Fibroblast of skin of right quadriceps (primary cell): Measurements from ENCODE around the gene SLC19A1.

Experiments
- DNase-seq: peaks from one replicate; pipeline ENCODE4 v3.0.0-alpha.2; 2013

Gene SLC19A1

DNA sequence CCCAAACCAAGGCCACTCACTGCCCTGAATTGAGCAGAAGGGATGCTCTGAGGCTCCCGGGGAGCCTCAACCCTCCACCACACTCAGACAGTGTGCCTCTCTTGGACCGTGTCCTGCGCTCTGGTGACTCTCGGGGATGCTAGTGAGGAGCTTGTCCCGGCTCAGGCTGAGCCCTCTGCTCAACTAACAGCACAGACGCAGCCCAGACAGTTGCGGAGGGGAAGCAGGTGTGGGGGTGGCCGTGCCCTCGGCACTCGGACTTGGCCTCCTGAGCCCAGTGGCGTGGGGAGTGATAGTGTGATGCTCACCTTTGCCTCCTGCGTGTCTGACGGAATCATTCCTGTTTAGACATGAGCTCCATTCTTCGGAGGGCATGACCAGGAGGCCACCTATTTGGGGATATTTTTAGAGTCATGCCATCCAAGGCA is 15.4 kb upstream of the SLC19A1 start:
- no peak for DNase-seq

DNA sequence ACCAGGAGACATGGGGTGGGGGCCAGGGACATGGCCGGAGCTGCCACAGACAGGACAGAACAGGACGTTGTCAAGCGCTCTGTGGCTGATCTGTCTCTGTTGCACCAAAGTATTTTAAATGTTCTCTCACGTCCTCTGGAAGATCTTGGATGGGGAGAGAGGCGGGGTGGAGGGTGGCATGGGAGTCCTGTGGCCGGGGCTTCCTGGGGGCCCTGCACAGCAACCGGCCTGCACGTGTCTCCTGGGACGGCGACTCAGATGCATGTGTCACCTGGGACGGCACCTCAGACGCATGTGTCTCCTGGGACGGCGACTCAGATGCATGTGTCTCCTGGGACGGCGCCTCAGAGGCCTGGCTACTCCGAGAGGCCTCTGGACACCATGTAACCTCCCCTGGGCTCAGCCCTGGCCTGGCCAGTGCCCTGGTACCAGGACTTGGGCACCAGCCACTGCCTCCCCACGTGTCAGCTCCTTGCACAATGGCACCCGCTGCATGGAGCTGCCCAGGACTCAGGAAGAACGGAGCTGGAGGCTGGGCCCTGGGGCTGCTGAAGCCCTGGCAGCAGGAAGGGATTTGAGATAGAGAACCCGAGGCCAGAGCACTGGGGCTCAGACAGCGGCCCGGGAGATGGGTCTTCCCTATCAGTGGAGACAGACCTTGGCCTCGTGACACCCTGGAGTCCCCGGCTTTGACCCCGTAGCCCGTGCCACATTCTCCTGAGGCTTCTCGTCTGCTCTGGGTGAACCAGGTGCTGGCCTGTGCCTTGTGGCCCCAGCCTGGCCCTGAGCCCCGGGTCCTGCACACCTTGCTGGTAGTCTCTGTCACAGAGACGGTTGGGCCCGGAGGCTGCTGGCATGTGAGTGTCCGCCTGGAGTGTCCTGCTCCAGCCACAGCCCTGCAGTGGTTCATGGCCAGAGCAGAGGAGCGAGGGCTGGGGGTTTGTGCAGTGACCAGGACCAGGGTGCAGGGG is 14.7 kb upstream of the SLC19A1 start:
- no peak for DNase-seq

DNA sequence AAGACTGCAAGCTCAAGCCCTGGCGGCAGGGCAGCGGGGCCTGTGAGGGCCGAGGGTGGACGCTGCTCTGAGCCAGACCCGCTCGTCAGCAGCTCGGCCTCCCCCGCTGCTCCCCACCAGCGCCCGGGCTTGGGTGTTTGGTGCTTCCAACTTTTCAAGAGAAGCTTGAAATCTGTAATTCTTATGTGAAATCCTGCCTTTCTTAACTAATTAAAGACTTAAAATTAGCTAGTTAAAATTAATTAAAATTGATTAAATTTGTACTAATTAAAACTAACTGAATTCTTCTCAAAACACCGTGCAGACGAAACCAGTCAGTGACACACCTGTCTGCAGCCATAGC is 14.0 kb upstream of the SLC19A1 start:
- DNase-seq, result no peak

DNA sequence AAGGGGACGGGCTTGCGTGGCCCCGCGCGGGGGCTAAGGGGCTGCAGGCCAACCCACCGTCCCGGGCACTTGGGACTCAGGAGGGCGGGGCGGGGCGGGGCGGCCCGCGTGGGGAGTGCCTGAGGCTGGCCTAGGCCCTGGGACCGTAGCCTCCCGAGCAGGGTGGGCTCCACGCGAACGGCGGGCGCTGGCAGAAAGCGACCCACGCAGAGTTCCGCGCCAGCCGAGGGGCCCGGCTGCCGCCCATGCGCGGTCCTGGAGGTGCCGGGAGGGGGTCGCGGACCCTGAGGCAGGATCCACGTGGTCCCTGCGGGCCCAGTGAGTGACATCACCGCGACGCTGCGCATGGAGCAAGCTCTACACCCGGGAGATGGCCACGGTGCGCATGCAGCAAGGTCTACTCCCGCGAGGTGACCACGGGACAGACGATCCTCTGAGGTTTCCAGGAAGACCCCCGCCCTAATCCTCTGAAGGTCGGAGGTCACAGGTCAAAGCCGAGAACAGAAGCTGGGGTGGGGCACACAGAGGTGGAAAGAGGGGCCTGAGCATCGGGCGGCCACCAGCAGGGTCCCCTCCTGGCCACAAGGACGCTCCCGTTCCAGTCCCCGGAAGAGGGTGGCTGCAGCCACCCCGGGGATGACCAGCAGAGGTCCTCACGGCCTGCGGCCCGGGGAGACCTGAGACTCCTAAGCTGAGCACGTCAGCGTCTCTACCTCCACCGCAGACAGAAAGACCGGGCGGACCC is 13.5 kb upstream of the SLC19A1 start:
- peak; percentile 81 for DNase-seq

DNA sequence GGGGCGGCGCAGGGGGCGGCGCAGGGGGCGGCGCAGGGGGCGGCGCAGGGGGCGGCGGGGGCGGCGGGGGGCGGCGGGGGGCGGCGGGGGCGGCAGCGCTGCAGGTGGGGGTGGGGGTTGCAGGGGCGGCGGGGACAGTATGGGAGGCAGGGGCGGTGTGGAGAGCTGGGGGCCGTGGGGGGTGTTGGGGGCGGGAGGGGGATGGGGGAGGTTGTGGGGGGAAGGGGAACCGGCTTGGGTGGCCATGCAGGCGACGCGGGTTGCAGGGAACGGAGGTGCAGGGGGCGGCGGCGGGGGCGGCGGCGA is 13.0 kb upstream of the SLC19A1 start:
- no peak for DNase-seq

DNA sequence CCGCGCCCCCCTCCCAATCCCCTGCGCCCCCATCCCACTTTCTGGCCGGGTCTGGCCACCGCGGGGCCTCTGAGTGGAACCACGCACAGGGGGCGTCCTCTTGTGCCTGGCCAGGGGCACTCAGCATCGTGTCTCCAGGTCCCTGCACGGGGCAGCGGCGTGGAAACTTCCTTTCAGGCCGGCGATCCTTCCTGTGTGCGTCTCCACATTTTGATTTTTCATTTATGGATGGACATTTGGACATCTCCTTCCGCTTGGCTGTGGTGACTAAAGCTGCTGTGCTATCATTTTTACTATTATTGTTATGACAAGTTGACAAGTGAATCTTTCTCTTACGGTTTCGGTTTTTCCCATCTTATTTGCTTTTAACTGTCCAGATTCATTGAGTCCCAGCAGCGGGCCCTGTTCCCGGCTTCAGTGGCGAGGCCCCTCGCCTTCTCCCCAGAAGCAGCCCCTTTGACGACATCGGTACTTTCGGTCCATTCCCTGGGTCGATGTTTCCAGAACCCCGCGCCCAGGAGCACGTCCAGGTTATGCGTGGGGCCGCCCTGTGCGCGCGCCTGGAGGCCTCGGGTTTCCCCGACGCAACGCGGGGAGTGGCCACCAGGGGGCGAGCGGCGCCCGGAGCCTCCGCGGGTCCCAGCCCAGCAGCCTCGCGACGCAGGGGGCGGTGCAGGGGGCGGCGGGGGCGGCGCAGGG is 12.4 kb upstream of the SLC19A1 start:
- DNase-seq, result peak; percentile 71

DNA sequence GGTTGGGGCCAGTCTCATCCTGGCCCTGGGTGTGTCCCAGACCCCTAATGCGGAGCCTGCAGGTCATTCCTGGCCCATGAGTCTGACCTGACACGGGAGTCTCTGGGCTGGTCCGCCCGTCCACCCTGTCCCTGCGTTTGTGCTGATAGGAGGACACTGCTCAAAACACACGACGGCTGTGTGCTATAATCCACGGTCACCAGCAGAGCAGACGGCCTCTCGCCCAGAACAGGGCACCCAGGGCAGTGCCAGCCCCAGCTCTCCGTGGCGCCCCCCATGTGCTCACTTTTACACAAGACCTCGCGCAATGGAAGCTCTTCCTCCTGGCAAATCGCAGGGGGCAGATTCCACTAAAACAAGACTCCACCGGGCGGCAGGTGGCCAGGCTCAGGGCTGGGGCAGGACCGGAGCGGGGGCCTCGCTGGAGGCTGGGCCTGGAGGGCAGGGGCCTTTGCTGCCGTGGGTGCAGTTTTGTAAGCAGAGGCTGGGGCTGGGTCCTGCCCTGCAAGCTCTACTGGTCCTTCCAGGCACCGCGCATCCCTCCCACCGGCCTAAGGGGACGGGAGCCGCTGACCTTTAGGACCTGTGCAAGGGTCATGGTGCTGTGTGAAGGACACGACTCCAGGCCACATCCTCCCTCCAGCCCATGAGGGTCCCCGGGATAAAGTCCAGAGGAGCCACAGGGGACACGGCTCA is 10.6 kb upstream of the SLC19A1 start:
- no peak for DNase-seq

DNA sequence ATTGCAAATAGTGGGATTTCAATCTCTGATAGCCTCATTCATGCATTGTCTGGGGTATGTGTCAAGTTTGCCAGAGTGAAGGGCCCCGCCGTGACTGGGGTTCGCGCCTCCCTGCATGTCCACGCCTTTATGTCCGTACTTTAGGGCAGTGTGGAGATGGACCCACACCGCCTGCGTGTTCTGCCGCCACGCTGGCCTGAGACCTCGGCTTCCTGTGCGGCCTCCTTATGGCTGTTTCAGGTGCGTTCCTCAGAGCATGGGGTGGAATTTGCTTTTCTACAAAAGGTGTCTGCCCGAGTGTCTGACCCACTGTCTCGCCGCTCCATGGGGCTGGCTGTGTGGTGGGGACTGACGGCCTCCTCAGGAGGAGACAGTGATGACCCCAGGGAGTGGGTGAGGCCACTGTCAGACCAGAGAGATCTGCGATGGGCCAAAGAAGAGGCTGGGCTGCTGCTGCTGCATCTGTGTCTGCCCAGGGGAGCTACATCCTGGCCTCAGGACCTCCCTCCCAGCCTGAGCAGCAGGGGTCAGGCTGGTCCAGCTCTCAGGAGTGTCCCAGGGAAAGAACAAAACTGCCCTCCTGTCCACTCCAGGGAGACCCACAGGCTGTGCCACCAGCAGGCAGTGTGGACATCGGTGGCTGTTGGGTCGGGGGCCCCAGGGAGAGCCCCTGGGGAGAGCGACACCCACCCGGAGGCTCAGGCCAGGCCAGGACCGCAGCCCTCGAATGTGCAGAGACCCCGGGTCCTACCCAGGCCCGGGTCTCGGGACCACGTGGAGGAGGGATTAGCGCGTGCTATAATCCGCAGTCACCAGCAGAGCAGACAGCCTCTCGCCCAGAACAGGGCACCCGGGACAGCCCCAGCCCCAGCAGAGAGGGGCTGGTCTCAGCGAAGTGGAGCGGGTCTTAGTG is 9.8 kb upstream of the SLC19A1 start:
- DNase-seq, result no peak

DNA sequence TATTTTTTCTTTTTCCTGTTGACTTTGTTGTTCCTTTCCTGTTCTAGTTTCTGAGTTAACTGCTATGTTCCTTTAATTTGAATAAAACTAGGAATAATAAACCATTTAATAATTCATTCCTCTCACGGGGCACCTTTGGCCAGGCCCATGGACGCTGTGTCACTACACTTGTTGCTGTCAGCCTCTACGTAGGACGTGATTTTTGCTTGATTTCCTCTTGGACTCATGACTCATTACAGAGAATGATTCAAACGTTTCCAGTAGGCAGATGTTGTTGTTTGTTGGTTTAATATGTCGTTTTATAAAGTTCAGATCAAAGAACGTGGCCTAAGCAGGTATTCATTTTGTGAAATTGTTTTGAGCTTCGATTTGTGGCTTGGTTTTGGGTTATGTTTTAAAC is 9.1 kb upstream of the SLC19A1 start:
- peak; percentile 55 for DNase-seq

DNA sequence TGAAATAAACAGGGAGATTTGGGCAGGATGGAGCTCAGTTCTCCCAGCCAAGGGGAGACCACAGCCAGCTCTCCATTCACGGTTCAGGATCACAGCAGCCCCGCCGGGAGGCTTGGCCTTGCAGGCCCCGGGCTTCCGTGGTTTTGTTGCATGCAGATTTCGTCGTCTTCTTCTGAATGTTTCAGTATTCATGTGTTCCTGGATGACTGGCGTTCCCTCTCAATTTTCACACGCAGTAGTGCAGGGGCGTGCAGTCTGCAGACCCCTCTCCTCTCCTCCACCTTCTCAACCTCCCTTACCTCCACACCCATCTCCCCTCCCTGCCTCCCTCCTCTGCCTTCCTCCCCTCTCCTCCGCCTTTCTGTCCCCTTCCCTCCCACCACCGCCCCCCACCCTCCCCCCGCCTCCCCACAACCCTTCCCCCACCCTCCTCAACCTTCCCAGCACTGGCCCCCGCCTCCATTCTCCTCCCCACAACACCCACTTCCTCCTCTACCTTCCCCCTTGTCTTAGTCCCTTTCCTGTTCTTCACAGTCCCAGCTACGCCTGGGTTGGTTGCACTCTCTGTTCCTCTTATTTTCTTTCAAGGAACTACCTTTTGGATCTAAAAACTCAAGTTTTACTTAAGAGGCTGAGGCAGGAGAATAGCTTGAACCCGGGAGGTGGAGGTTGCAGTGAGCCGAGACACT is 8.4 kb upstream of the SLC19A1 start:
- DNase-seq, result no peak

DNA sequence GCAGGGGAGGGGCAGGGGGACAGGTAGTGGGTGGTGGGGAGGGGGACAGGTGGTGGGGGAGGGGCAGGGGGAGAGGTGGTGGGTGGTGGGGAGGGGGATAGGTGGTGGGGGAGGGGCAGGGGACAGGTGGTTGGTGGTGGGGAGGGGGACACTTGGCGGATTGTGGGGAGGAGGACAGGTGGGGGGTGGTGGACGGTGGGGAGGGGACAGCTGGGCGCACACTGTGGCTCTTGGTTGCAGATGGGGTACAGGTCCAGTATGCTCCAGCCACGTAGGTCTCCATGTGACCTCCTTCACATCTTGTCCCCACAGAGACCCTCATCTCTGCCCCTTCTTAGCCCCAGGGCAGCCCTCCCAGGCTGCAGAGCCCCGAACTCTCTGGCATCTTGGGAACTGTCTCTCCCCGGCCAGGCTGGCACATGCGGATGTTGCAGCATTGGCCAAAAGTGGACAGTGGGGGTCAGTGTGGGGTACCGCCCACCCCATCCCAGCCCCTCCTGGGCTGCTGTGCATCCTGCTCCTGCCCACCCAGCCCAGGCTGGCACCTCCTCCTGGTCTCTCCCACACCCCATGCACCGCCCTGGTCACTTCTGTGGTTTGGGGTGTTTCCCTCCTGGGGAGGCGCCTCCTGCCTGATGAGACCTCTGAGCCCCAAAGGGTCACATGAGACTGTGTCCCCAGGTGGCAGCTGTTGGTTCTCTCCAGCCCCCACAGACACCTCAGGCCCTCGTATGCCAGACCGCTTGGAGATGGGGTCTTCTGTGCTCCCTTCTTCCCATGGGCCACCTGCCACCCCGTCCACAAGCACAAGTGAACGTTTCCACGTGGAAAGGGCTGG is 7.6 kb upstream of the SLC19A1 start:
- no peak for DNase-seq

DNA sequence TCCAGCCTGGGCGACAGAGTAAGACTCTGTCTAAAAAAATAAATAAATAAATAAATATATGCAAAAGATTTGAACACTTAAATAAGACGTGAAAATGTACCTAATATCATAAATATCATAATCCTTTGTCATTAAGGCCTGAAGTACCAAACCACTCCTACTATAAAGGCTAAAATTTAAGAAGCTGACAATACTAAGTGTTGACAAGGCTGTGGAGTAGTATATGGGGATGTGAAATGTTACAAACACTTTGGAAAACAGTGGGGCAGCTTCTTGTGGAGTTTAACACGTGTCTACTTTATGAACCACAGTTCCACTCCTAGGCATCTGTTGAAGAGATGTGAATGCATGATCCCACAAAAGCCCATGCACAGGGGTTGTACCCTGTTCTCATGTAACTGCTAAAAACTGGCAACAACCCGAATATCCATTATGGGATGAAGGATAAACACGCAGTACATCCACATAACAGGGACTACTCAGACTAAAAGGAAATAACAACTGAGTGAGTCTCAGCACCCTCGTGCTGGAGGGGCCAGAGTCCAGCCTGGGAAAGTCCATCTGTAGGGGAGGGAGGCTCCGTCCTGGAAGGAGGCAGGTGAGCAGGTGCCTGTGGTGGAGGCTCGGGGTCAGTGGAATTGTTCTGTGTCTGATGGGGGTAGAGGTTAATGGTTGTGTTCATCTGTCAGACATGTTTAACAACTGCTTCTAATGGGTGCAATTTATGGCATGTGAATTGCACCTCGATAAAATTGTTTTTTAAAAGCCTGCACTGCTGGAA is 6.7 kb upstream of the SLC19A1 start:
- DNase-seq, result no peak

DNA sequence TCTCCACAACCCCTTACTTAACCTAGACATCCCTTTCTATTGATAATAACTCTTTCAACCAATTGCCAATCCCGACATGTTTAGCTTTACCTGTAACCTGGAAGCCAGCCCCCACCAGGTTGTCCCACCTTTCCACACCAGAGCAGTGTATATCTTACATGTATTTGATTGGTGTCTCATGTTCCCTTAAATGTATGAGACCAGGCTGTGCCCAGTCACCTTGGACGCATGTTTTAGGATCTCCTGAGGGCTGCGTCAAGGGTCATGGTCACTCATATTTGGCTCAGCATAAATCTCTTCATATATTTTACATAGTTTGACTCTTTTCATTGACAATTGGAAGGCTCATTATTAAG is 5.3 kb upstream of the SLC19A1 start:
- no peak for DNase-seq

DNA sequence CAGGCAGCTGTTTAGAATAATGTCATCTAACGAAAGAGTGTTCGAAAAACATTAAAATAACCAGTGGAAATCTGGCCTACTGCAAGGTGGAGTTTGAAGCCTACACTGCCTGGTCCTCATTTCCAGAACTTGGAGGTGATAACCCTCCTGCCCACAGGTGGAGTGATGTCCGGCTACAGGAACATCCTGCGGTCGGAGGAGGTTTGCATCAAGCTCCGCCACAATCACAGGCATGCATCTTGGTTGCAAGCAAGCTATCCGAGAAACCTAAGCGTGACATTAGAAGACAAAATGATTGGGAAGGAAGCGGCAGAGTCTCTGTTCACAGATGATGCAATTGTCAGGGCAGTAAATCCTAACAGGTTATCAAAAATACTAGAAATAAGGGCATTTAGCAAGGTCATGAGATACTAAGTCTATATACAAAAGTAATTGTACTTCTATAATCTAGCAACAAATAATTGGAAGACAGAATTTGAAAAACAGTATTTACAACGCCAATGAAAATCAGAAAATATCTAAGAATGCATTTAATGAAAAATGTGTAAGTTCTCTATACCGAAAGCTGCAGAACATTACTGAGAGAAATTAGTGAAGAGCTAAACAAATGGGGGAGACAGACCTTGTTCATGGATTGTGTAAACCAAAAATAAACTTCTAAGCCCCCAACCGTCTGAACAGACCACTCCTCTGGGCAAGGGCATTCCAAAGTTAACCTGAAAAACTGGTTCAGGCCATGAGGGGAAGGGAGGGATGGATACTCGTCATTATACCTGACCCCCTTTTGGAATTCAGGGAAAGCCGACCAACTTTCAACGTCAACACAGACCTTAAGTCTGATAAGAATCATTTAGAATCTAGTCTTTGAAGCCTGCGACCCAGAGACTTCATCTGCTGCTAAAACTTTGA is 4.7 kb upstream of the SLC19A1 start:
- no peak for DNase-seq

DNA sequence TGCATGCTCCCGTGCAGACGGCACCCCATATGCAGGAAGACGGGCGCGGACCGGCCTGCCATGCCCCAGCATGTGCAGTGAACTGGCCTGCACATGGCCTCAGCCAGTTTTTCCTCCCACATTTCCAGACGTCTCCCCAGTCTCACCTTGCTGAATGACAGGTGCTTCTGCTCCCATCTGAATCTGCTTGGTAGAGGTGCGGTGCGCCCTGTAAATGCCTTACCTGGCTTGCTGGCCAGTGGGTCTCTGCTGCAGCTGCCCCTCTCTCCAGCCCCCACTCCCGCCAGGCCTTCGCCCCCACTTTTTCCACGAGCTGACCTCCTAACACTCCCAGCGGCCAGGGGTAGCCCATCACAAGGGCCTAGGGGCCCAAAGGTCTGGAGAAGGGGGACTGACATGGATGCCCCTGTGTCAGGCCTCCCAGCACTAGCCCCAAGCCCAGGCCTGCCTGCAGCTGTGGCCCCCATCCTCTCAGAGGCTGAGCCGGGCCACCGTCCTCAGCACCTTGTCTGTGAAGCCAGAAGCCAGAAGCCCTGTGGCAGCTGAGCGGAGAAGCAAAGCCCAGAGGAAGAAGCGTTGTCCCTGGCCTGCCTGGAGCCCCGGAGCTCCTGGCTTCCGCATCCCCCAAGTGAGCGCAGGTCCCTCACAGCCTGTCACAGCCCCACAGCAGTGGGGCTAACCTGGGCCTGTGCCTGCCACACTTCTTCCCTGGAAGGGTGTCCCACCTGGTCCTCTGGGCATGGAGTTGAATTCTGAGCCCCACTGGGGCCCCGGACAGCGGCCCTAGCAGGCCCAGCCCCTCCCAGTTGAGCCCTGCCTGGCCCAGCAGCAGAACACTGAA is 3.7 kb upstream of the SLC19A1 start:
- no peak for DNase-seq

DNA sequence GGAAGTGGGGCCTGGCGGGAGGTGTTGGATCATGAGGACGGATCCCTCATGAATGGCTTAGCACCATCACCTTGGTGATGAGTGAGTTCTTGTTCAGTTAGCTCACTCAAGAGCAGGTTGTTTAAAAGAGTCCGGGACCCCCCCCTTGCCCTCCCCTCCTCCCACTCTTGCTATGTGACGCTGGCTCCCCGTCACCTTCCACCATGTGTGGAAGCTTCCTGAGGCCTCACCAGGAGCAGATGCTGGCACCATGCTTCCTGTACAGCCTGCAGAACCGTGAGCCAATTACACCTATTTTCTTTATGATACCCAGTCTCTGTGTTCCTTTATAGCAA is 3.0 kb upstream of the SLC19A1 start:
- no peak for DNase-seq

DNA sequence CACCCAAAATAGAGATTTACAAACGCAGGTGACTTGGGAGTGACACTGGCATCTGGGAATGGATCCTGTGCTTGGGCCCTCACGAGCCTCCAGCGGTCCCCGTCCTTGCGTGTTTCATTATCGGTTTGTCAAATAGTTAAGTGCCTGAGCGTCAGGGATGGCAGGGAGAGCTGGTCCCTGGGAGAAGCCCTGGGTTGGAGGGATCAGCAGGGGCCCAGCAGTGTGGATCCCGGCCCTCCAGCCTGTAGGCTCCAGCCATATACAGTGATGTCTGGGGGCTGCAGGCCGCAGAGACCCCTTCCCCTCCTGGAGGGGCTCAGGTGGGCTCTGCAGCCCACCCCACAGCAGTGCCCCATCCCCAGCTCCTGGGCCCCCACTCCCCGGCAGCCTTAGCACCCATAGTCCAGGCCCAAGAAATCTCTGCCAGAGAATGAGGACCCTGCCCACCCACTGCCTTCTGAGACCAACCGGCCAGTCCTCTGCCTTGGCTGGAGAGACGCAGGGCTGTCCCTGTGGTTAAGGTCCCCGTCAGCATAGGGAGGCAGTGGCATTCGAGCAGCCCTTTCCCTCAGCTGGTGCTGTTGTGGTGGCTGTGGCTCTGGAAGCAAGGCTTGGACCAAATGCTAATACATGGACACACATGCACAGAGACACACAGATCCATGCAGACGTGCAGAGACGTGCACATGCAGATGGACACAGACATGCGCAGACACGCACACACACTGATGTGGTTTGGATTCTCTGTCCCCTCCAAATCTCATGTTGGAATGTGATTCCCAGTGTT is 2.4 kb upstream of the SLC19A1 start:
- no peak for DNase-seq
